PC-3 (cell line): ENCODE results near the gene SLC6A7. TPM values are rescaled to one million over a fixed set of nuclear protein-coding genes. Genes with fewer than 3 reads are reported as not detected.

ENCODE experiments used
- ATAC-seq: fragments of 200-7000 bp; cut with Tn5 transposase; 2 replicates; pipeline ENCODE4 v1.9.1; 2020; ENCODE audit warnings: mild to moderate bottlenecking, moderate library complexity
- BruUV-seq: library from RNA; stranded (reverse); fragments of 400-500 nt; replicated peaks from 2 replicates; lab custom pipeline; 2021; lab: Mats Ljungman, UMichigan
- CTCF ChIA-PET: fragments of 300-600 bp; sonication (Branson Sonifier 250); formaldehyde crosslinking; loops from one replicate; lab custom pipeline; 2022; ENCODE audit warnings: antibody characterized with exemption; lab: Charles Lee
- POLR2A ChIA-PET: fragments of 300-600 bp; sonication (Branson Sonifier 250); formaldehyde crosslinking; loops from one replicate; lab custom pipeline; 2022; ENCODE audit warnings: antibody characterized with exemption; ENCODE audit not compliant: unreplicated experiment; lab: Charles Lee
- DNase-seq: peaks from one replicate; pipeline ENCODE4 v3.0.0-alpha.2; 2015
- H2AFZ ChIP-seq: fragments of 300-600 bp; sonication (generic); 2 replicates; pipeline ENCODE4 v1.6.0; 2016; ENCODE audit warnings: antibody characterized with exemption, low read length
- H3F3A ChIP-seq: fragments of 300-600 bp; sonication (generic); one replicate; pipeline ENCODE4 v1.6.0; 2017; ENCODE audit warnings: antibody characterized with exemption, low read length, control low read depth, mild to moderate bottlenecking; ENCODE audit not compliant: unreplicated experiment
- H3K27ac ChIP-seq: fragments of 300-600 bp; sonication (generic); 2 replicates; pipeline ENCODE4 v1.5.1; 2016; ENCODE audit warnings: mild to moderate bottlenecking, low read length
- H3K27me3 ChIP-seq: fragments of 300-600 bp; sonication (generic); 2 replicates; pipeline ENCODE4 v1.6.1; 2016; ENCODE audit warnings: low read length, mixed read lengths
- H3K36me3 ChIP-seq: fragments of 300-600 bp; sonication (generic); 2 replicates; pipeline ENCODE4 v1.6.1; 2016; ENCODE audit warnings: low read depth, mixed run types, low read length, mixed read lengths
- H3K4me1 ChIP-seq: fragments of 300-600 bp; sonication (generic); 2 replicates; pipeline ENCODE4 v1.5.1; 2016; ENCODE audit warnings: low read length; ENCODE audit not compliant: insufficient read depth
- H3K4me2 ChIP-seq: fragments of 300-600 bp; sonication (generic); 2 replicates; pipeline ENCODE4 v1.6.0; 2016; ENCODE audit warnings: low read length
- H3K4me3 ChIP-seq: fragments of 300-600 bp; sonication (generic); 2 replicates; pipeline ENCODE4 v1.5.1; 2016; ENCODE audit warnings: mild to moderate bottlenecking, low read length, mixed read lengths
- H3K79me2 ChIP-seq: fragments of 300-600 bp; sonication (generic); 2 replicates; pipeline ENCODE4 v1.6.1; 2017; ENCODE audit warnings: low read length, mixed read lengths
- H3K9ac ChIP-seq: fragments of 300-600 bp; sonication (generic); 2 replicates; pipeline ENCODE4 v1.6.0; 2016; ENCODE audit warnings: mild to moderate bottlenecking, low read length
- H3K9me2 ChIP-seq: fragments of 300-600 bp; sonication (generic); replicated peaks from 2 replicates; pipeline ENCODE4 v1.6.1; 2016; ENCODE audit warnings: mixed run types, low read length, mixed read lengths
- H3K9me3 ChIP-seq: fragments of 300-600 bp; sonication (generic); 2 replicates; pipeline ENCODE4 v1.6.1; 2016; ENCODE audit warnings: low read length, mixed read lengths
- H4K20me1 ChIP-seq: fragments of 300-600 bp; sonication (generic); 2 replicates; pipeline ENCODE4 v1.6.1; 2016; ENCODE audit warnings: low read length, mixed read lengths
- CTCF ChIP-seq: fragments of 300-600 bp; sonication (generic); conservative IDR thresholded peaks from 2 replicates; pipeline ENCODE4 v1.5.1; 2017; ENCODE audit warnings: antibody characterized with exemption, low read depth, mild to moderate bottlenecking, low read length
- EZH2 ChIP-seq: fragments of 300-600 bp; sonication (generic); IDR thresholded peaks from one replicate; pipeline ENCODE4 v1.6.1; 2017; ENCODE audit warnings: antibody characterized with exemption, mild to moderate bottlenecking, low read length; ENCODE audit not compliant: unreplicated experiment
- EZH2phosphoT487 ChIP-seq: fragments of 300-600 bp; sonication (generic); IDR thresholded peaks from 2 replicates; pipeline ENCODE4 v1.6.1; 2018; ENCODE audit warnings: mild to moderate bottlenecking, antibody characterized with exemption, low read length, borderline replicate concordance
- intact Hi-C: fragments of 100-400 bp; cut with micrococcal nuclease; formaldehyde crosslinking; loops from 2 replicates; pipeline ENCODE4 v1.9.0; 2023
- total RNA-seq: library from RNA; depleted of rRNA; stranded (reverse); fragments of >200 nt; gene quantifications from 2 replicates; pipeline ENCODE4 v1.2.3, GENCODE V29; 2014

SLC6A7 gene
- total RNA-seq, 1 experiment from 2014 or later, result 0.29 TPM

GRCh38 chr5:150235500-150235854, 45.6 kb downstream of the SLC6A7 start:
- no peaks in the 10 kb centered on the region for H3F3A ChIP-seq
- H3K4me1 ChIP-seq, result no peaks in the 10 kb centered on the region
- H3K27ac ChIP-seq, result no peak overlapping the region
- ATAC-seq, result no peak
- TF ChIP-seq EZH2phosphoT487 (no peak), CTCF (no peak), EZH2 (no peak)
- H3K4me3 ChIP-seq, result no peak overlapping the region
- H3K4me2 ChIP-seq, result no peak overlapping the region
- no peaks in the 10 kb centered on the region for H3K36me3 ChIP-seq
- no peak overlapping the region for H3K9ac ChIP-seq
- POLR2A ChIA-PET, result interaction anchor here (0.9 kb wide), 1 partner anchor 53 kb away, joined by 3 read pairs; no protein-coding TSS in a partner anchor
- no peaks in the 10 kb centered on the region for H3K9me2 ChIP-seq
- intact Hi-C loops, result no loop called here
- no peaks in the 10 kb centered on the region for H3K79me2 ChIP-seq
- no peak overlapping the region for H2AFZ ChIP-seq
- H3K27me3 ChIP-seq, result no peaks in the 10 kb centered on the region
- CTCF ChIA-PET, result no interaction called here
- DNase-seq, result no peak
- no peaks in the 10 kb centered on the region for H4K20me1 ChIP-seq
- BruUV-seq, result no TSS peak
- H3K9me3 ChIP-seq, result no peaks in the 10 kb centered on the region

GRCh38 chr5:150236313-150236712, 46.5 kb downstream of the SLC6A7 start:
- no peak for ATAC-seq
- no peak overlapping the region for H2AFZ ChIP-seq
- H3K27ac ChIP-seq, result no peak overlapping the region
- CTCF ChIA-PET, result no interaction called here
- no peak for DNase-seq
- no peaks in the 10 kb centered on the region for H3K9me2 ChIP-seq
- H3K4me1 ChIP-seq, result no peaks in the 10 kb centered on the region
- H3K4me3 ChIP-seq, result no peak overlapping the region
- H4K20me1 ChIP-seq, result no peaks in the 10 kb centered on the region
- H3K4me2 ChIP-seq, result no peak overlapping the region
- H3K9me3 ChIP-seq, result no peaks in the 10 kb centered on the region
- no peak overlapping the region for H3K9ac ChIP-seq
- POLR2A ChIA-PET, result interaction anchor here (0.7 kb wide), 1 partner anchor 16 kb away, joined by 3 read pairs; no protein-coding TSS in a partner anchor
- no peaks in the 10 kb centered on the region for H3K79me2 ChIP-seq
- no peaks in the 10 kb centered on the region for H3F3A ChIP-seq
- BruUV-seq, result no TSS peak
- H3K27me3 ChIP-seq, result no peaks in the 10 kb centered on the region
- intact Hi-C loops, result no loop called here
- H3K36me3 ChIP-seq, result no peaks in the 10 kb centered on the region
- TF ChIP-seq CTCF, result no peak
- TF ChIP-seq EZH2phosphoT487, result no peak
- no peak for TF ChIP-seq EZH2

- CTCF ChIA-PET, result interaction anchor here (0.5 kb wide), 1 partner anchor 63 kb away, joined by 3 read pairs; no protein-coding TSS in a partner anchor
- Histone ChIP-seq H3K4me3 (no peak overlapping the region), H3K4me1 (no peaks in the 10 kb centered on the region), H3K27ac (no peak overlapping the region), H3K9me3 (no peaks in the 10 kb centered on the region), H3K79me2 (no peaks in the 10 kb centered on the region), H3K36me3 (no peaks in the 10 kb centered on the region), H2AFZ (no peak overlapping the region), H3K4me2 (no peak overlapping the region), H3F3A (no peaks in the 10 kb centered on the region), H3K27me3 (no peaks in the 10 kb centered on the region), H3K9ac (no peak overlapping the region), H4K20me1 (no peaks in the 10 kb centered on the region), H3K9me2 (no peaks in the 10 kb centered on the region)
- intact Hi-C loops, result no loop called here
- DNase-seq, result no peak
- POLR2A ChIA-PET, result no interaction called here
- no peak for TF ChIP-seq CTCF
- TF ChIP-seq EZH2phosphoT487, result no peak
- no peak for TF ChIP-seq EZH2
- BruUV-seq, result no TSS peak
- no peak for ATAC-seq
Observed at GRCh38 chr5:150236981-150237754, 47.3 kb downstream of the SLC6A7 start.
